SH-SY5Y (cell line): ENCODE results near the gene GALNT18.

Experiments
- GATA2 ChIP-seq: IDR thresholded peaks from 2 replicates; pipeline ENCODE4 v1.6.1; 2011; ENCODE audit warnings: mild to moderate bottlenecking, low read depth, low read length
- GATA3 ChIP-seq: IDR thresholded peaks from 2 replicates; pipeline ENCODE4 v1.6.1; 2011; ENCODE audit warnings: low read depth, mild to moderate bottlenecking, low read length, moderate library complexity

GRCh38 chr11:11498195-11498594, 123.6 kb downstream of the GALNT18 start:
- no peak for TF ChIP-seq GATA2
- no peak for TF ChIP-seq GATA3
